SK-N-MC (cell line): ENCODE results near the gene CAV2.

Experiments used
- EZH2 ChIP-seq: fragments of 200-600 bp; sonication (generic); IDR thresholded peaks from one replicate; pipeline ENCODE4 v1.6.1; 2017; ENCODE audit warnings: antibody characterized with exemption
- FOXP2 ChIP-seq: optimal IDR thresholded peaks from 2 replicates; pipeline ENCODE3; 2011; ENCODE audit warnings: mild to moderate bottlenecking, moderate library complexity; ENCODE audit not compliant: insufficient read depth; ENCODE audit errors: extremely low read length, control extremely low read depth
- POLR2AphosphoS5 ChIP-seq: IDR thresholded peaks from 2 replicates; pipeline ENCODE4 v1.6.1; 2012; ENCODE audit warnings: mild to moderate bottlenecking, low read depth, low read length, borderline replicate concordance

DNA sequence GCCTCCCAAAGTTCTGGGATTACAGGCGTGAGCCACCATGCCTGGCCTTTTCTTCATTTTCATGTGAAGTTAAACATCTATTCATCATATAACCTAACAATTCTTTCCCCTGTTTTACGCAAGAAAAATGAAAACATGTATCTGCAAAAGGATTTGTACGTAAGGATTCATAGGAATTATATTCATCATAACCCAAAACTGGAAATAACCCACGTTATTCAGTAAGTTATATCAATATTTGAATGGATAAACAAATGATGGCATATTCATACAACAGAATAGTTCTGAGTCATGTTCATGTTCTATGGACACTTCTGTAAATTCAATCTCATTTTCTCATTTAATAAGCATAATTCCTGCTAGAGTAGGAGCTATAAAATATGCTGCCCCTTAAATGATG, 35.2 kb upstream of the CAV2 start:
- no peak for TF ChIP-seq EZH2
- TF ChIP-seq POLR2AphosphoS5 = no peak
- TF ChIP-seq FOXP2 = no peak
